ENCODE measurements around the gene INS. TPM values are rescaled to one million over a fixed set of nuclear protein-coding genes. Genes with fewer than 3 reads are reported as not detected.

INS gene
- total RNA-seq, 1 experiment from 2014 or later = not detected

GRCh38 chr11:2110521-2110920 lies 50.5 kb downstream of the INS start:
- DNase-seq (ENCODE audit: low read depth) = no peak
- in situ Hi-C loops (cut with HindIII; ENCODE audit: low pct_unique_long_range_greater_than_20kb, low sequenced_read_pairs) = no loop called here

Other genes with a start within 250 kb of the INS start
- gene TNNT3, start 241.5 kb downstream of the INS start, total RNA-seq (2014; rRNA removed; shearing (Covaris generic); ENCODE audit: low replicate concordance) = not detected in 2 replicates
- 156 and 211 TPM in 2 replicates for gene MRPL23, start 213.9 kb downstream of the INS start, total RNA-seq (2014; rRNA removed; shearing (Covaris generic); ENCODE audit: low replicate concordance)
- gene H19, start 163.4 kb downstream of the INS start, total RNA-seq (2014; rRNA removed; shearing (Covaris generic); ENCODE audit: low replicate concordance) = 5.6 and 9.3 TPM in 2 replicates
- gene IGF2, start 21.8 kb downstream of the INS start, total RNA-seq (2014; rRNA removed; shearing (Covaris generic); ENCODE audit: low replicate concordance) = 2.3 and 5.6 TPM in 2 replicates
- not detected in 2 replicates for gene TH, start 10.6 kb upstream of the INS start, total RNA-seq (2014; rRNA removed; shearing (Covaris generic); ENCODE audit: low replicate concordance)
- gene ASCL2, start 109.4 kb upstream of the INS start, total RNA-seq (2014; rRNA removed; shearing (Covaris generic); ENCODE audit: low replicate concordance) = not detected in 2 replicates
- gene C11orf21, start 140.7 kb upstream of the INS start, total RNA-seq (2014; rRNA removed; shearing (Covaris generic); ENCODE audit: low replicate concordance) = 0.68 TPM in 1 of 2 replicates, not detected in the other
- gene TSPAN32, start 140.8 kb upstream of the INS start, total RNA-seq (2014; rRNA removed; shearing (Covaris generic); ENCODE audit: low replicate concordance) = not detected in 2 replicates
- 88.8 and 134 TPM in 2 replicates for gene CD81, start 216.1 kb upstream of the INS start, total RNA-seq (2014; rRNA removed; shearing (Covaris generic); ENCODE audit: low replicate concordance)
- 70.5 and 107 TPM in 2 replicates for gene TSSC4, start 239.5 kb upstream of the INS start, total RNA-seq (2014; rRNA removed; shearing (Covaris generic); ENCODE audit: low replicate concordance)